NCI-H1694 (cell line): Measurements from ENCODE around the gene MAZ.
"Not testable (repeated sequence)": the region's sequence is repeated elsewhere in the genome, so short reads cannot be mapped to it uniquely, and the experiment has no call there.

ENCODE experiments used
- DNase-seq: peaks from one replicate; lab custom pipeline; 2025; lab: John Stamatoyannopoulos, UW

The MAZ gene

DNA sequence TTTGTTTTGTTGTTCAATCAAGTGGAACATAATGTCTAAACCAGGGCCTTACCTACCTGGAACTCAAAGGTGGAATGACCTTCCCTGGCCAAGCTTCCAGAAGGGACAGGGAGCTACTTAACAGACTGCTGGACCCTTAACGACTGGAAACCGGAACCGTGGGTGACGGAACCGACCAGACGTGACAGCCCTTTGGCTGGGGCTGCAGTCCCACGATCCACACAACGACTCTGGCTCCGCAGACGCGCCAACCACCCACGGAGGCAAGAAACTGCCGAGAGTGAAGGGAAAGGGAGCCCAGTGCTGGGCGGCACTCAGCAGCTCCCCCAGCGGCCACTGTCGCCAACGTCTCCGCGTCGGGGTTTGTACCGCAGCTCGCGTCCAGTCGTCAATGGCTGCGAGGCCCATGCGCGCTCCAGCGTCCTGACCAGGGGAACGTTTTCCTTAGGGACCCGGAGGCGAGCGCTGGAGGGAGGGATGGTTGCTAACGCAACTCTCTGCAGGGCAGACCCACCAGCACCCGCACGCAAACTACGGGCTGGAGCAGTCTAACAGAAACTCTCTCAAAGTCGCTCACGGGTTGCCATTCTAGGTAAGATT lies 21.3 kb upstream of the MAZ start:
- DNase-seq: no peak

DNA sequence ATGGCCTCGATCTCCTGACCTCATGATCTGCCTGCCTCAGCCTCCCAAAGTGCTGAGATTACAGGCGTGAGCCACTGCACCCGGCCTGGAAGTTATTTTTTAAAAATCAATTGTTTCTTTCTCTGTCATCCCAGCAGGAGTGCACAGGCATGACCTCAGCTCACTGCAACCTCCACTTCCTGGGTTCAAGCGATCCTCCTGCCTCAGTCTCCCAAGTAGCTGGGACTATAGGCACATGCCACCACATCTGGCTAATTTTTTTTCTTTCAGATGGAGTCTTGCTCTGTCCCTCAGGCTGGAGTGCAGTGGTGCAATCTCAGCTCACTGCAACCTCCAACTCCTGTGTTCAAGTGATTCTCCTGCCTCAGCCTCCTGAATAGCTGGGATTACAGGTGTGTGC lies 19.2 kb upstream of the MAZ start:
- not testable (repeated sequence) for DNase-seq

DNA sequence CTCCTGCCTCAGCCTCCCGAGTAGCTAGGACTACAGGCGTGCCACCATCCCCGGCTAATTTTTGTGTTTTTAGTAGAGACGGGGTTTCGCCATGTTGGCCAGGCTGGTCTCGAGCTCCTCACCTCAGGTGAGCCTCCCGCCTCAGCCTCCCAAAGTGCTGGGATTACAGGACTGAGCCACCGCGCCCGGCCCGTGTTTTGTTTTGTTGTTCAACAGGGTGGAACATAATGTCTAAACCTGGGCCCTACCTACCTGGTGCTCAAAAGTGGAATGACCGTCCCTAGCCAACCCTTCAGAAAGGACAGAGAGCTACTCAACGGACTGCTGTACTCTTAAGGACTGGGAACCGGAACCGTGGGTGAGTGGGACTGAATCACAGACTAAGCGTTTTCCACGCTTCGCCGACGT lies 16.6 kb upstream of the MAZ start:
- no peak for DNase-seq

DNA sequence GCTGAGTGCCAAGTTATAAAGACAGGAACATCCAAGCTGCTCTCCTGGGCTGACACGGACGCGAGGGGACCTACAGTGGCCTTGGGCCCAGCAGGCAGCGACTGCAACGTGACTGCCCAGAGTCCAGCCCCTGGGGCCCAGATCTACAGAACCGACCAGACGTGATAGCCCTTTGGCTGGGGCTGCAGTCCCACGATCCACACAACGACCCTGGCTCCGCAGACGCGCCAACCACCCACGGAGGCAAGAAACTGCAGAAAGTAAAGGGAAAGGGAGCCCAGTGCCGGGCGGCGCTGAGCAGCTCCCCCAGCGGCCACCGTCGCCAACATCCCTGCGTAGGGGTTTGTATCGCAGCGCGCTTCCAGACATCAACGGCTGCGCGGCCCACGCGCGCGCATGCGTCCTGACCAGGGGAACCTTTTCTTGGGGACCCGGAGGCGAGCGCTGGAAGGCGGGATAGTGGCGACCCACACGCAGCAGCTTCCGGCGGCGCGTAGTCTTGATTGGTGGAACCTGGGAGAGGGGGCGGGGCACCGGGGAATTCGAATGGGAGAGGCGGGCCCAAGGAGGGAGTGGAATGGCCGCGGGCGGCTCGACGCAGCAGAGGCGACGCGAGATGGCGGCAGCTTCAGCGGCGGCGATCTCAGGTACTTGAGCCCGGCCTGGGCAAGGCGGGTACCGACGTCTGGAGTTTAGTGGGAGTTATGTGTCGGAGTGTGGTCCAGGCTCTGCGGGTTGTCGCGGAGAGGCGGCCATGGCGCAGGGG lies 16.0 kb upstream of the MAZ start, which contains the start of gene KIF22:
Gene KIF22, plus strand, starts transcription at position 569 of the 766 bp plus-strand sequence. Its CDS starts 9 bp downstream, at position 578.
- peak; percentile 96 for DNase-seq

DNA sequence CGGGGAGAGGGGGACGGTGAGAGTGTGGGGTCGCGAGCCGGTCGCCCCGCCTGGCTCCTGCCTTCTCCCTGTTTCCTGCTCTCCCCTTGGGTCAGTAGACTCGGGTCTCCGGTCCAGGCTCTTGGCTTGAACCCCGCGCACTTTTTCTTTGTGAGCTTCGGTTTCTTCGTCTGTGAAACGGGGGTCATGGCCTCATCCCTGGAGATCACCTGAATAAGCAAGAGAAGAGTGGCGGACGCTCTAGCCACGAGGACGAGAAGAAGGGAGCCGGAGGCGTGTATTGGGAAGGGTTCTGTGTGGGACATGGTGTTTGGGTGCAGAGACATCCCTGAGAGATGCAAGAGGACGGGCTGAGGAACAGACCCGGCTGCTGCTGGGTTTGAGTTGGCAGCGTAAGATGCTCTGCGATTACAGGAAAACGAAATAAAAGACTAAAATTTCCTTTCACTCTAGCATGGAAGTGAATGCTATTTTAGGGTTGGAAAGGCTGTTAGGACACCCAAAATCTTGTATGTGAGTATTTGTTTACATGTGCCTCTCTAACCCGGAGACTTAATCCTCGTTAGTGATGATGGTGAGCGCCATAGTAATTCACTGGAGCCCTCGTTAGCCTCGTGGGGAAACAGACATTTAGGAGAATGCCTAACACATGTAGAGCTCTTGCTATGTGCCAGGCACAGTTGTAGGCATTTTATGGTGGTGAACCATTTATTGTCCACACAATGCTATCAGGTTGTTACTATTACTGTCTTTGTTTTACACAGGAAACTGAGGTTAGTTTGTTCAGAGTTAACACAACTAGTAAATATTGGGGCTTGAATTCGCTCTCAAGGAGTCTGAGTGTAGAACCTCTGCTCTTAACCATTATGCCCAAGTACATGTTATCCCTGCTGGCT lies 15.1 kb upstream of the MAZ start:
- no peak for DNase-seq

GRCh38 chr16:29791845-29792807 lies 14.2 kb upstream of the MAZ start:
- no peak for DNase-seq

GRCh38 chr16:29793153-29793552 lies 13.2 kb upstream of the MAZ start:
- DNase-seq: not testable (repeated sequence)

DNA sequence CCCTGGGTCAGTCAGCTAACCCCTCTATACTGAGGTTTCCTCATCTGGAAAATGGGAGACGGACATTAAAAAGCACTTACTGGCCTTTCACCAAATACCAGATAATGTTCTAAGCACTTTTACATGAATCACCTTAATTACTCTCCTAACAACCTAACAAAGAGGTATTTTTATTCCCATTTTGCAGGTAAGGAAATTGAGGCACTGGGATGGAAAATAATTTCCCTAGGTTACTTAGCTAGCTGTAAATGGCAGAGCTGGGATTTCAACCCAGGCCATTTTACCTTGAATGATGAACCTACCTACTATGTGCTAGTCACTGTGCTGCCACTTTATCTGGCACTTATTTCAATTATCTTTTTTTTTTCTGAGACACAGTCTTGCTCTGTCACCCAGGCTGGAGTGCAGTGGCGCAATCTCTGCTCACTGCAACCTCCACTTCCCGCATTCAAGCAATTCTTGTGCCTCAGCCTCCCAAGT lies 12.1 kb upstream of the MAZ start:
- no peak for DNase-seq

DNA sequence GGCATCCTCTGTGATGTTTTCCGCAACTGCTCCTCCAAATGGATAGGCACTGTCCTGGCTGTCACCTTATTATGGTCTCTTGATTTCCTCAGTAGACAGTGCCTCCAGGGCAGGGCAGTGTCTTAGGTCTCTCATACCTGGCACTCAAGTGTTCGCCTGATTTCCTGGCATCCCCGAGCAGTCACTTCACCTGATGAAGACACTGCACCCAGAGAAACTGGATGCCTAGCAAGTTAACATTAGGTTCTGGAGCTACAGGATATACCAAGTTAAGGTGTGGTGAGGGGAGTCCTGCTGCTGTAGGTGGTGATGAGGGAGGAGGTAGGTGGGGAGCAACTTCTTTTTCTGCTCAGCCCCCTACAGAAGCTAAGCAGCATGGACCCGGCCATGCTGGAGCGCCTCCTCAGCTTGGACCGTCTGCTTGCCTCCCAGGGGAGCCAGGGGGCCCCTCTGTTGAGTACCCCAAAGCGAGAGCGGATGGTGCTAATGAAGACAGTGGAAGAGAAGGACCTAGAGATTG lies 3.9 kb upstream of the MAZ start:
- no peak for DNase-seq

GRCh38 chr16:29804020-29804419 lies 2.3 kb upstream of the MAZ start:
- no peak for DNase-seq

- peak; percentile 48 for DNase-seq
Measured at GRCh38 chr16:29804455-29805231, 1.7 kb upstream of the MAZ start.

- DNase-seq: peak; percentile 95
Measured at GRCh38 chr16:29805232-29806098, 864 bp upstream of the MAZ start.

GRCh38 chr16:29806641-29807425 lies 504 bp downstream of the MAZ start:
- no peak for DNase-seq

- DNase-seq: peak; percentile 75
Measured at GRCh38 chr16:29807426-29808218, 1.3 kb downstream of the MAZ start.

- no peak for DNase-seq
Measured at GRCh38 chr16:29808219-29808900, 2.0 kb downstream of the MAZ start.

GRCh38 chr16:29809031-29809747 lies 2.9 kb downstream of the MAZ start:
- DNase-seq: no peak
